Stimulated activated CD4-positive, alpha-beta T cell treated with anti-CD3 and anti-CD28 coated beads, Interleukin-15, amount 100 ng/mL, for 24 hours (primary cell): ENCODE results near the gene BRD1.
"Not testable (repeated sequence)": the region's sequence is repeated elsewhere in the genome, so short reads cannot be mapped to it uniquely, and the experiment has no call there.

ENCODE experiments used
- DNase-seq: peaks from one replicate; pipeline ENCODE4 v3.0.0-alpha.2; 2020

Gene BRD1

GRCh38 chr22:49781886-49782285 is 45.8 kb downstream of the BRD1 start:
- not testable (repeated sequence) for DNase-seq

DNA sequence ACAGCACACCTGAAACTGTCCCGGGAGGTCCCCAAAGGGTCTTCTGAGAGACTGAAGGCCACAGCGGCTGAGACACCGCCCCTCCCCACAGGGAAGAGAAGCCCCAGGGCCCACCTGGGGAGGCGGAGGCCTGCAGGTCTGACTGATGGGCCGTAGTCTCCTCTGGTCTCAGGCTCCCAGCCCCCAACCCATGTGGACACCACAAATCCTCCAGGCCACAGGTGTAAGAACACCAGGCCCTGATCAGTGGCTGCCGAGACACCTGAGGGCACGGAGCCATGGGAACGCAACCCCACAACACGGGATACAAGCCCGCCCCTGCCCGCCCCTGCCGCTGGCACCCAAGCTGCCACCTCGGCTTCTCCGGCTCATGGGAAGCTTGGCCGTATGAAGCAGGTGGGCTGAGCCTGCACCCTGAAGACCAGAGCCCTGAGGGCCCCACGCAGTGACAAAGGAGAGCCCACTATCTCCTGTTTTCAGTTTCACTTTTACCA is 46.3 kb downstream of the BRD1 start:
- no peak for DNase-seq

GRCh38 chr22:49780698-49781288 is 46.9 kb downstream of the BRD1 start:
- no peak for DNase-seq

DNA sequence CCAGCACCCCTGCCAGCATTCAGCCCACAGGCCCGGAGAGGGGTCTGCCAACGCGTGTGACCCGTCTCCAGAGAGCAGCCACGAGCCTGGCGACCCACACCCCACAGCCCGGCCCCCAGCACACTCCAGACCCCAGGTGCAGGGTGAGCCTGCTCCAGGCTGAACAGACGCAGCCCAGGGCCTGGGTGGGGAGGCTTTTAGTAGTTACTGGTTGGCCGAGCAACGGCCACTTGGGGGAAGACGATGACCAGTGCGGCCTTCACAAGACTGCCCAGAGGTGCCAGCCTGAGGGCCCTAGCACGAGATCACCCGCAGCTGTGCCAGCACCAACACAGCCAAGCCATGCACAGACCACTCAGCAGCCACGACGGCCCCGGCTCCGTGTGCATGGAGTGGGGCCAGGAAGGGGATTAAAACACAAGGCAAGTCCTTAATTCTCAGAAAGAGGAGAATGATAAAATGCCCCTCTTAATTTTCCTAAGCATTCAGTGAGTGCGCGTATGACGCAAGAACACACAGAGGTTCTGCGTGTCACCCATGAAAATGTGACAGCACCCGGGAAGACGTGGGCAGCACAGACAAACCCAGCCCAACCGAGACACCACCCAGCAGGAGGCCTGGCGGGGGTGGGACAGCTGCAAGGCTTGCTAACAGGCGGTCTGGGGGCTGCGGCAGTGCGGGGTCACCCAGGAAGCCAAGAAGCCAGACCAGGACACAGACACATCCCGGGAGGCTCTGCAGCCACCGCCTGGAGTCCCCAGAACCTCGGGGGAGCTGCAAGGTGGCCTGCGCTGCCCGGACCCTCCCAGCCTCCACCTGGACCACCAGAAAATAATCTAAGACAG is 47.6 kb downstream of the BRD1 start:
- no peak for DNase-seq

GRCh38 chr22:49779211-49779610 is 48.5 kb downstream of the BRD1 start:
- DNase-seq, result no peak

- no peak for DNase-seq
Measured at GRCh38 chr22:49777569-49778249, 50.0 kb downstream of the BRD1 start.

- DNase-seq, result no peak
Measured at GRCh38 chr22:49776891-49777290, 50.8 kb downstream of the BRD1 start.

- DNase-seq, result no peak
Measured at GRCh38 chr22:49775867-49776511, 51.7 kb downstream of the BRD1 start.

DNA sequence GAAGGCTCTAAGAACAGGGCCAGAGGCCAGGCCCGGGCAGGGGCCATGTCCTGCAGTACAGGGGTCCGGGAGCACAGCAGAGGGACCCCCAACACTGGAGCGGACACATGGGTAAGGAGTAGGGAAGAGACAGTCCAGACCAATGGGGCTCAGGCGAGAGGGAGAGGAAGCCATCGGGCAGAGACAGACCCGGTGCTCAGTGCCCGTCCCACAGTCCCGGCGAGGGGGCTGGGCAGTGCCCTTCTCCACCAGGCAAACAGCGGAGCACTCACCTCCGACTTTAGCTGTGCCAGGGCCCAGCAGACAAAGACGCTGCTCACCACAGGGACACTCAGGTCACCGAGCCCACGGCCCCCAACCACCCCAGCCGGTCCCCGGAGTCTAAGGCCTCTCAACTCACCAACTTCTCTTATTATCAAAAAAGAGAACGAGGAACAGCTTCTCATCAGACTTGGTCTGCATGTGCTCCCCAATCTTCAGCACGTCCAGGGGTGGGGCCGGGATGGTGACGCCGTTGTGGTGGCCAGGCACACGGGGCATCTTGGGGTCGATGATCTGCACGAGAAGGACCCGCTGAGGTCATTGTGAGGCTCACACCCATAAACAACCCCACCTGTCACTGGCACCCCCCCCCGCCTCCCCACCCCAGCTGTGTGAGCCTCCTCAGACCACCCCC is 52.3 kb downstream of the BRD1 start:
- DNase-seq, result no peak

GRCh38 chr22:49774499-49775151 is 53.0 kb downstream of the BRD1 start:
- no peak for DNase-seq

- DNase-seq, result no peak
Measured at GRCh38 chr22:49774046-49774445, 53.6 kb downstream of the BRD1 start.

- DNase-seq, result no peak
Measured at GRCh38 chr22:49773531-49773930, 54.1 kb downstream of the BRD1 start.

DNA sequence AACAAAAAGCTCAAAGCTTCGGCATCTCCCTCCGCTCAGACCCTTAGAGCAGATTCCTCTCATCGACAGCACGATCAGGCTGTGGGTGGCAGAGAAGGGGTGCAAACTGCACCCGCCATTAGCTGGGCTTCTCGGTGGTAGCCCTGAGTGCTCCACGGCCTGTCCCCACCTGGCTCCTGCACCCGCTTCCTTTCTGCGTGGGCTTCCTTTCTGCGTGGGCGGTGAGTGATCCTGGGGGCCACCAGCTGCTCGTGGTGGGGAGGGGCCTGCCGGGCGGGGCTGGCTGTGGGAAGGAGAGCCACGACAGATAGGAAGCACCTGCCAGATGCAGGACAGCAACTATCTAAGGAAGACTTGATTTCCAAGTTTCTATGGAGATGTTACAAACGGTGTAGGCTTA is 55.0 kb downstream of the BRD1 start:
- DNase-seq, result no peak

GRCh38 chr22:49771266-49772065 is 56.2 kb downstream of the BRD1 start:
- no peak for DNase-seq

DNA sequence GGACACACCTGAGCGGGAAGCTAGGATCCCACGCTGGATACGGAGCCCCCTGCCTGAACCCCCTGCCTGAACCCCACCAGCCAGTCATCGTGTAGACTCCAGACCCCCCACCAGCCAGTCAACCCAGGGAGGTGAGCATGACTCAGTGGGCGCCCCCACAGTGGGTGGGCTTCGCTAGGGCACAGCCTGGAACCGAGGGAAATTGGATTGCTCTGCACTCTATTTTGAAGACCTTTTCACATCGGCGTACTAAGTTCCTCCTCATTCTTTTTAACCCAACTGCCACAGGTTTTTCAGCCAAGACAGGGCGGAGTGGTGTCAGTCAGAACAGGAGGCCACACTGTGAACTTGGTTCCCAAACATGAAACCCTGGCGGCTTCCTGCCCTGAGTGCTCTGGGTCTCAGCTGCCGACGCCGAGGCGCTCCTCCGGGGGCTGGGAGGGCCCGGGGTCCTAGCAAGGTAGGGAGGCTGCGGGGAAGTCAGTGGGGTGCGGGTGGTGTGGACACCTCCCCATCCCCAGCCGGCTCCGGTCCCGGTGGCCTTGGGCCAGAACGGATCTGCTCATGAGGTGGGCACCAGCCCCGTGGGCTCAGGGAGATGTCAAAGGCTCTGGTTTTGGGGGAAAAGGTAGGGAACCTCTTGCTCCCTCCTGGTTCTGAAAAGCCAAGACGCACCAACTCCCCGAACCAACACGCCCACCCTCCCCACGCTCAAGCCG is 57.0 kb downstream of the BRD1 start:
- no peak for DNase-seq

- no peak for DNase-seq
Measured at GRCh38 chr22:49769691-49770546, 57.8 kb downstream of the BRD1 start.

DNA sequence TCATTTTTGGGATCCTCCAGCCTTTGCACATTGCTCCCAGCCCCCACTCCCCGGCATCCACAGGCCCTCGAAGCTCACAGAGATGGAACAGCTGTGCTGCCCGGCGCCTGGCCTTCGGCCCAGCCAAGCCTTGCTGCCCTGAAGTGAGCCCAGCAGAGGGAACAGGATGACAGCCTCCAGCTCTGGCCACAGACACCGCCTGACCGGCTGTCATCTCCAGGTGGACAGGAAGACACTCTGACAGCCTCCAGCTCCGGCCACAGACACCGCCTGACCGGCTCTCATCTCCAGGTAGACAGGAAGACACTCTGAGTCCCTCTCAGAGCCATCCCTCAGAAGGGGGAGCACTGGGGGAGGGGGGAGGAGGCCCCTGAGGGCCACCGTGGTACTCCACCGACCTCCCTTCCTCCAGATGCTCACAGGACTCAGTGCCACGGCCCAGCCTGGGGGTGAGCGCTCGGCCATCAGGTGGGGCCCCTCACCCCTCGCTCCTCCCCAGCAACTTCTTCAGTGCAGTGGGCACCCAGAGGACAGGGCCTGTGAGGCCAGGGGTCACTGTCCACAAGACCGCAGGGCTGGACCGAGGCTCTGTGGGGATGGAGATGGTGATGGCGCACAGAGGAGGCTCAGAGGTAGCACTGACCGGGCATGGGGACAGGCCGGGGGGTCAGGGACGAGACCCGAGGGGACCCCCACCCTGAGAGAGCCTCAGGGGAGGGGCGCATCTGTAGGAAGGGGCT is 58.6 kb downstream of the BRD1 start:
- DNase-seq, result no peak

- no peak for DNase-seq
Measured at GRCh38 chr22:49768077-49768910, 59.4 kb downstream of the BRD1 start.
